ENCODE measurements around the gene C1QTNF8.

DNA sequence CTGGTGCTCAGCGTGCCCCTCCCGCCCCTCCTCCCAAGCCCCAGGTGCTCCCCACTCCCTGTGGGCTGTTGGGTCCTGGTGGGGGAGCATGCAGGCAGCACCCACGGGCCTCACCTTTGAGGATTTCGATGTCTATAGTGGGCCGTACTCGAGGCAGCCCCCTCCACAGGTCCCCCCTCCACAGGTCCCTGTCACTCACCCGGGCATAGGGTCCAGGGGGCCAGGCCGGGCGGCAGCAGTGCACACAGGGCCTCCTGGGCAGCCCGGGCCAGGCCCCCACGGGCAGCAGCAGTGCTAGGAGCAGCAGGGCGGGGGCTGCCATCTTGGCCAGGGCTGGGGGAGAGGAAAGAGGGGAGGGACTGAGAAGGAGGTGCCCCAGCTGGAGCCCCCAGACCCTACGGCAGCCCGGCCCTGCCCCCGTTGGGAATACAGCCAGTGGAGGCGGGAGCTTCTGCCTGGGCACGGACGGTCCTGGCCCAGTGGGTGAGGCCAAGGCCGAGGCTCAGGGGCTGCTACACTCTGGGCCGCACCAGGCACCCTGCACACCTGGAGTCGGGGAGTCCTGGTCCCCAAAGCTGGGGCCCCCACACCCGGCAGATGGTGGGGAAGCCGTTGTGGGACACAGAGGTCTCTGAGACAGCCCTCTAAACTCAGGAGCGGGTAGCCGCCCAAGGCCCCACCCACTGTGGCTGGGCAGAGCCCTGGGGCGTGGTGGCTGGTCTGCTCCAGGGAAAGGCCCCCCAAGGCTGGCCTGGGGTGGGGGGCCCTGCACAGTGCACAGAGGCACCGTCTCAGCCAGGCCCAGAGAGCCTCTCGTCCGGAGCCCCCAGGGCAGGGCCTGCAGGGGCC, 1.2 kb downstream of the C1QTNF8 start:
- TF ChIP-seq EZH2 (IDR thresholded peaks at IDR 0.05; ENCODE audit: insufficient read depth, poor library complexity, severe bottlenecking) (no peak), EZH2phosphoT487 (IDR thresholded peaks at IDR 0.05; ENCODE audit: insufficient read depth, low read depth) (no peak)

All from GM23248 (cell line).